ENCODE data around the gene HEBP2. TPM values are rescaled to one million over a fixed set of nuclear protein-coding genes. Genes with fewer than 3 reads are reported as not detected.
A peak's percentile ranks its signal among the peaks of the same experiment; 100 is the strongest.

The HEBP2 gene
- total and polyA plus RNA-seq, 2 donors (not counting 3 experiments of a cell fraction or from before 2014, with no cell fraction given) = 22.5 to 75.3 TPM

DNA sequence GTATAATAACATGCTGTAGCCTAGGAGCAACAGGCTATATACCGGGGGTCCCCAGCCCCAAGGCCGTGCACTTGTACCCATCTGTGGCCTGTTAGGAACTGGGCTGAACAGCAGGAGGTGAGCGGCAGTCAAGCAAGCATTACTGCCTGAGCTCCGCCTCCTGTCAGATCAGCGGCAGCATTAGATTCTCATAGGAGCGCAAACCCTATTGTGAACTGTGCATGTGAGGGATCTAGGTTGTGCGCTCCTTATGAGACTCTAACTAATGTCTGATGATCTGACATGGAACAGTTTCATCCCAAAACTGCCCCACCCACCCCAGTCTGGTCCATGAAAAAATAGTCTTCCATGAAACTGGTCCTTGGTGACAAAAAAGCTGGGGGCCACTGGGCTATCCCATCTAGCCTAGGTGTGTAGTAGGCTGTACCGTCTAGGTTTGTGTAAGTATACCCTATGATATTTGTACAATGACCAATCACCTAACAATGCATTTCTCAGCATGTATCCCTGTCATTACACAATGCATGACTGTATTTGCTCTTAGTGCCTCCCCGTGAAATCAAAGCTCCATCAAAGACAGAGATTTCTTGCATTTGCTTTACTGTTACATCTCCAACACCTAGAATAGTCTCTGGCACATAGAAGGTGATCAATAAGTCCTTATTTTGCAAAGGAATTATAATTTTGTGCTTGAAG, 64.4 kb downstream of the HEBP2 start:
- H3K27ac ChIP-seq (ENCODE audit: insufficient read depth, low read depth, low read length) = no peak overlapping the region
- POLR2A ChIA-PET = no interaction called here
- CTCF ChIA-PET = no interaction called here

More for the DNA sequence above, 64.4 kb downstream of the HEBP2 start:
- intact Hi-C loops (cut with micrococcal nuclease) = no loop called here
- H3K4me2 ChIP-seq (ENCODE audit: insufficient read depth, low read length) = no peak overlapping the region
- BruUV-seq (replicated peaks) = no TSS peak
- peaks cover 5% of the 10 kb centered on the region for H3K4me1 ChIP-seq (ENCODE audit: control insufficient read depth, extremely low read depth, insufficient read depth, low read length)
- no peak overlapping the region for H2AFZ ChIP-seq (ENCODE audit: low read depth, low read length)
- H3K9ac ChIP-seq (replicated peaks; ENCODE audit: extremely low read depth, insufficient read depth, low read length) = no peak overlapping the region
- DNase-seq (ENCODE audit: low read depth, low spot score) (no peak), FAIRE-seq (no peak)
- H4K20me1 ChIP-seq (replicated peaks; ENCODE audit: control insufficient read depth, extremely low read depth, insufficient read depth, low read length) = peaks cover 3% of the 10 kb centered on the region
- no peaks in the 10 kb centered on the region for H3K9me1 ChIP-seq (replicated peaks; ENCODE audit: control insufficient read depth, extremely low read depth, insufficient read depth, low read length)
- H3K79me2 ChIP-seq (ENCODE audit: control insufficient read depth, insufficient read depth, low read length) = peaks cover 13% of the 10 kb centered on the region
- TF ChIP-seq POLR2AphosphoS5 (IDR thresholded peaks at IDR 0.05; ENCODE audit: insufficient read depth, low read depth, low read length) = no peak
- H3K9me3 ChIP-seq (replicated peaks; ENCODE audit: control insufficient read depth, insufficient read depth, low read length) = no peaks in the 10 kb centered on the region
- dilution Hi-C loops (cut with MboI; ENCODE audit: extremely low pct_ligation_motif_present, low sequenced_read_pairs) = no loop called here
- H3K36me3 ChIP-seq (ENCODE audit: control insufficient read depth in 2 of 2, extremely low read depth in 1 of 2, insufficient read depth in 2 of 2, low read length in 2 of 2) = peaks cover 7 to 18% of the 10 kb centered on the region in 2 experiments
- H3K27me3 ChIP-seq (ENCODE audit: control insufficient read depth in 2 of 2, insufficient read depth in 2 of 2, low read length in 2 of 2) = no peaks in the 10 kb centered on the region
- no peak overlapping the region for H3K4me3 ChIP-seq (replicated peaks in 1 of 3; ENCODE audit: insufficient read depth in 1 of 3, low read depth in 1 of 3, low read length in 3 of 3)

Small RNA genes lying within 50 kb of the gene (microRNA-seq; reads per million reads assigned to microRNA genes)
- 5.4 reads per million, percentile 12 among the genes with 10 or more reads in this experiment for gene MIR3145 (ENCODE audit: borderline number of aligned reads, borderline replicate concordance)

Small RNA genes lying within 50 kb of the gene (small RNA-seq; reads per million reads assigned to genes)
- gene AL031003.1 (ENCODE audit: insufficient read depth, insufficient read length, low read depth, low replicate concordance) = not detected
- not detected for gene AL391669.1 (ENCODE audit: insufficient read depth, insufficient read length, low read depth, low replicate concordance)
- gene MIR3145 (ENCODE audit: insufficient read depth, insufficient read length, low read depth, low replicate concordance) = not detected

Other genes starting within 250 kb of the HEBP2 start
- gene ARFGEF3, start 242.3 kb upstream of the HEBP2 start, total RNA-seq = 7.0 and 7.3 TPM in 2 replicates
- gene ARFGEF3, start 242.3 kb upstream of the HEBP2 start, polyA plus RNA-seq = 1.0 and 1.3 TPM in 2 replicates
- not detected in 2 replicates for gene PBOV1, start 185.7 kb upstream of the HEBP2 start, total RNA-seq
- gene PBOV1, start 185.7 kb upstream of the HEBP2 start, polyA plus RNA-seq = not detected in 2 replicates
- not detected in 2 replicates for gene SMIM28, start 26.3 kb upstream of the HEBP2 start, total RNA-seq
- gene SMIM28, start 26.3 kb upstream of the HEBP2 start, polyA plus RNA-seq = not detected in 2 replicates
- gene NHSL1, start 95.3 kb downstream of the HEBP2 start, total RNA-seq = 55.0 and 66.9 TPM in 2 replicates
- gene NHSL1, start 95.3 kb downstream of the HEBP2 start, polyA plus RNA-seq = 24.8 and 25.2 TPM in 2 replicates

Data from endothelial cell of umbilical vein (primary cell).